Posterior vena cava (tissue), 2 donors: ENCODE data around the gene HOXA11. TPM values are rescaled to one million over a fixed set of nuclear protein-coding genes. Genes with fewer than 3 reads are reported as not detected.

ENCODE experiments used
- DNase-seq: peaks from one replicate; pipeline ENCODE4 v3.0.0-alpha.2; 2020; ENCODE audit warnings: low spot score
- intact Hi-C, 2 donors: fragments of 100-400 bp; cut with DNase I; formaldehyde crosslinking; loops; one replicate each; pipeline versions ENCODE4 v1.14.1 to v1.14.2; 2022 to 2023
- microRNA-seq, 2 donors: library from miRNA; unstranded; fragments of <30 nt; microRNA quantifications; one replicate each; pipeline ENCODE4 v1.2.0, GENCODE V29; 2020 to 2021; ENCODE audit warnings: borderline microRNAs expressed in 2 of 2
- total RNA-seq, 2 donors: library from RNA; stranded (reverse); fragmentation: NEBNext Ultra II Directional; extraction: Animal tissue kit (Norgen Biotek cat#: 25700); gene quantifications; one replicate each; pipeline ENCODE4 v1.2.1, GENCODE V29; 2021
- donor health status: DM: yes; HTN: yes; CAD: no.
- donor health status: DM: yes; HTN: yes; CAD: no.

Gene HOXA11
- total RNA-seq, 2 donors from 2014 or later, result 0.51 to 1.1 TPM

DNA sequence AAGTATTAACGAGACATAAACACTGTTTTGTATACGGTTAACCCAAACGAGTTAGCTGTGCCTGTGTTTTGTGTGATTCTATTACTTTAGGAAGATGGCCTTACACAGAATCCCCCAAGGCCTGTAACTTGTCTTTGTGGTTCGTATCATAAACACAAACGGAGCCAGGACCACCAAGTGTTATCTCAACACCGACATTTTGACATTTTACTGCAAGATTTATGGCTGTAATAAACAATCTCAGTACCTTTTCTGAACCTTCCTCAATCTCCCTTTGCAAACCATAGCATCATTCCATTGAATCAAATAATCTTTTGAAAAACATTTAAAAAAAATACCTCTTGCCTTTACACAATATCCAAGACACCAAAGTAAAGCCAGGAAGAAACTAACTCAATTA, 52.1 kb downstream of the HOXA11 start:
- intact Hi-C loops, result no loop called here

GRCh38 chr7:27132214-27132613, 52.8 kb downstream of the HOXA11 start:
- DNase-seq, result no peak
- intact Hi-C loops, result no loop called here

More for the DNA sequence above, 52.1 kb downstream of the HOXA11 start:
- DNase-seq, result no peak

- intact Hi-C loops, result no loop called here
Observed at GRCh38 chr7:27131390-27131819, 53.6 kb downstream of the HOXA11 start.

More at GRCh38 chr7:27131390-27131819, 53.6 kb downstream of the HOXA11 start:
- DNase-seq, result no peak

Small RNAs within 50 kb of the gene (microRNA-seq; reads per million reads assigned to microRNA genes)
- 2,220 to 2,723 reads per million in 2 donors for gene MIR196B

Other genes with a start within 250 kb of the HOXA11 start
- gene HOXA1, start 89.2 kb downstream of the HOXA11 start, total RNA-seq, result under 1 TPM; 0.71 to 0.97 TPM
- 1 to 10 TPM; 1.3 to 2.0 TPM for gene HOXA2, start 82.5 kb downstream of the HOXA11 start, total RNA-seq
- gene HOXA4, start 54.5 kb downstream of the HOXA11 start, total RNA-seq, result 1 to 10 TPM; 6.2 to 9.5 TPM
- gene HOXA5, start 41.6 kb downstream of the HOXA11 start, total RNA-seq, result 10 to 100 TPM; 11.3 to 17.6 TPM
- 1 to 10 TPM; 8.6 to 9.1 TPM for gene HOXA6, start 37.5 kb downstream of the HOXA11 start, total RNA-seq
- 1 to 10 TPM; 7.2 to 9.3 TPM for gene HOXA3, start 32.6 kb downstream of the HOXA11 start, total RNA-seq
- 1 to 10 TPM; 6.2 to 6.7 TPM for gene HOXA7, start 28.6 kb downstream of the HOXA11 start, total RNA-seq
- gene HOXA9, start 19.7 kb downstream of the HOXA11 start, total RNA-seq, result 1 to 10 TPM; 7.4 TPM
- gene HOXA10, start 10.9 kb downstream of the HOXA11 start, total RNA-seq, result 1 to 10 TPM; 8.9 to 9.2 TPM
- under 1 TPM in 1 of 2 donors, not detected in 1; 0.14 TPM for gene HOXA13, start 14.9 kb upstream of the HOXA11 start, total RNA-seq
- not detected for gene EVX1, start 57.6 kb upstream of the HOXA11 start, total RNA-seq